Heart left ventricle (tissue), 13 donors: Measurements from ENCODE around the gene CRY1.
"Not testable (repeated sequence)": the region's sequence is repeated elsewhere in the genome, so short reads cannot be mapped to it uniquely, and the experiment has no call there.

Experiments
- CTCF ChIP-seq, 12 donors: fragments of 200-600 bp; sonication (generic) in 4 of 12; IDR thresholded peaks; one replicate each; pipeline versions ENCODE4 v1.5.0 to v1.8.0; 2018 to 2022; ENCODE audit warnings: antibody characterized with exemption in 12 of 12, mild to moderate bottlenecking in 5 of 12
- POLR2A ChIP-seq, 2 donors: fragments of 450-650 bp; IDR thresholded peaks; one replicate each; pipeline ENCODE4 v1.6.1; 2017; ENCODE audit warnings: antibody characterized with exemption in 2 of 2, mild to moderate bottlenecking in 2 of 2, moderate library complexity in 2 of 2
- donor health status: ischemic (EF 13 %, LVEDD 7.1; RV severe dilation, severe dysfunction).
- donor health status: DM: no; HTN: yes; CAD: no.
- donor health status: DM: no; HTN: no; CAD: no.
- donor health status: ischemic (EF 25% LVEDD 6.9; RV normal size, moderate dysfunction).
- donor health status: ischemic (EF 25% LVEDD 5.7; RV mildly dilated, moderate dysfunction).
- donor health status: ischemic (EF 35%, LVEDD 5.7; RV mildly dilated, moderate dysfunction).
- donor health status: nonischemic (EF 11% LVEDD 7.7; RV severe dilation, severe dysfunction).
- donor health status: DM: yes; HTN: yes; CAD: no.
- donor health status: PGD.
- donor health status: ischemic (EF 29% LVEDD 5.4; RV normal size, mild dysfunction).
- donor health status: nonischemic (EF 23%, LVEDD 6.1; RV moderate dilation, normal function).

- not testable (repeated sequence) for TF ChIP-seq CTCF, POLR2A (IDR thresholded peaks at IDR 0.05)
These were observed 20.1 kb downstream of the CRY1 start for GRCh38 chr12:107073266-107073665.
